ENCODE measurements around the gene YTHDF1.

DNA sequence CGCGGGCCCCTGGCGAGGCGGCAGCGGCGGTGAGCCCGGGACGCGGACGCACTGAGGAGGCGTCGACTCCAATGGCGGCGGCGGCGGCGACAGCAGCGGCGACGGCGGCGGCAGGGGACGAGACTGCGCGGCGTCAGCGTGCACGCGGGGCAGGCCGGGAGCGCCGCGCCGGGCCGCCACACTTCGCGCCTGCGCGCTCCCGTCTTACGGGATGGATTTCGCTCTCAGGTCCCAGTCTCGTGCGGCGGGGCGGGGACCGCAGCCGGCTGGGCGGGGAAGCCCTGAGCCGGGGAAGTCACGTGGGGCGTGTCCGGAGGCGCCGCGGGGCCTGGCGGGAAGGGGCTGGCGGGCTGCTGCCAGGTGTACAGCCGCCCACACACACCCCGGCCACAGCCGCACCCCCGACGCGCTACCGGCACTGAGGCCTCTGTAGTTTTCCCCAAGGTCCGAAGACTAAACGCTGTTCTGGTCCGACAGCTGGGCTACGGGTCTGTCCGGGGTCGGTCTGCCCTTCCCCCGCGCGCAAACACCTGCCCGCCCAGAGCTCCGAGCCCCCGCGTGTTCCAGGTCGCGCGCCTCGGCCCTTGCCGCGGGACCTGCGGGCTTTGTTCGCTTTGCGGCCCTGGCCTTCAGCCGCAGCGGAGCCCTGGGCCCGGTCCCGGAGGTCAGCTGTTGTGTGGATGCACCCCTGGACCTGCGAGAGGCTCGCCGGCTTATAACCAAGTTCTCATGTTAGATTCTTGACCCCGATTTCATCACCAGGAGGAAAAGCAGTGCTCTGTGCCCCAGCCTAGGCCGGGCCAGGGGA, at the start of gene YTHDF1:
- TF ChIP-seq, protein P1, sequence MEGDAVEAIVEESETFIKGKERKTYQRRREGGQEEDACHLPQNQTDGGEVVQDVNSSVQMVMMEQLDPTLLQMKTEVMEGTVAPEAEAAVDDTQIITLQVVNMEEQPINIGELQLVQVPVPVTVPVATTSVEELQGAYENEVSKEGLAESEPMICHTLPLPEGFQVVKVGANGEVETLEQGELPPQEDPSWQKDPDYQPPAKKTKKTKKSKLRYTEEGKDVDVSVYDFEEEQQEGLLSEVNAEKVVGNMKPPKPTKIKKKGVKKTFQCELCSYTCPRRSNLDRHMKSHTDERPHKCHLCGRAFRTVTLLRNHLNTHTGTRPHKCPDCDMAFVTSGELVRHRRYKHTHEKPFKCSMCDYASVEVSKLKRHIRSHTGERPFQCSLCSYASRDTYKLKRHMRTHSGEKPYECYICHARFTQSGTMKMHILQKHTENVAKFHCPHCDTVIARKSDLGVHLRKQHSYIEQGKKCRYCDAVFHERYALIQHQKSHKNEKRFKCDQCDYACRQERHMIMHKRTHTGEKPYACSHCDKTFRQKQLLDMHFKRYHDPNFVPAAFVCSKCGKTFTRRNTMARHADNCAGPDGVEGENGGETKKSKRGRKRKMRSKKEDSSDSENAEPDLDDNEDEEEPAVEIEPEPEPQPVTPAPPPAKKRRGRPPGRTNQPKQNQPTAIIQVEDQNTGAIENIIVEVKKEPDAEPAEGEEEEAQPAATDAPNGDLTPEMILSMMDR (conservative IDR thresholded peaks at IDR 0.05 in 1 of 2, IDR thresholded peaks at IDR 0.05 in 1 of 2; ENCODE audit: low read depth in 1 of 2, low read length in 2 of 2): no peak
- TF ChIP-seq EZH2 (IDR thresholded peaks at IDR 0.05; ENCODE audit: low read length, missing control alignments): no peak

Data from fibroblast of lung (primary cell).